Embryonic facial prominence (tissue), 1 donor: ENCODE results near the gene TMEM131.

Experiments used
- DNase-seq: peaks from one replicate; pipeline ENCODE4 v3.0.0-alpha.2; 2016; ENCODE audit errors: extremely low spot score

TMEM131 gene

DNA sequence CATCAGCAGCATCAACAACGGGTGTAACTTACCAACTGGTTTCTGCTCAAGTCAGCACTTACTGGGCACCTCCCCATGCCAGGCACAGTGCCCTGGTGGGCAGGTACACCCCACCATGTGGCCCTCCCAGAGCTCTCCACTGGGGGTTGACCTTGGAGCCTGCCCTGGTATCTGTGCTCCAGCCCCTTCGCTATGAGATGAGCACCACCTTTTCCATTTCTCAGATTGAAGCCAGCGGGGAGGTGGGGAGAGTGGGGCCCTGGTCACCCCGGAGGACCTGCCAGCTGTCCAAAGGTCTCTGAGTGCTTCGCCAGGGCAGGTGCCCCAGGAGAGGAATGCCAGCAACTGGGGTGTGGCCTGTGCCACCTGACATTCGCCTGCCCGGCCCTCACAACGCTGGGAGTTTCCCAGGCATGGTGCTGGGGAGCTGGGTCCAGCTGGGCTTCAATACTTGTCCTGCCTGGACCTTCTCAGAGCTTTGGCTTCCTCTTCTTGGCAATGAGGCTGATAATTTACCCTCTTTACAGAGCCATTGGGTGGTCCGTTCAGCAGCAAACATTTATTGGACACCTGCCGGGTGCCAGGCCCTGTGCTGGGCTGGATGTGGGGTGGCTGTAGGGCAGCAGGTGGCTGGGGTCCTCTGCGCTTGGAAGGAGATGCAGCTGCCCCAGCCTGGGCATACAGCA is 288.2 kb downstream of the TMEM131 start:
- DNase-seq, result no peak

DNA sequence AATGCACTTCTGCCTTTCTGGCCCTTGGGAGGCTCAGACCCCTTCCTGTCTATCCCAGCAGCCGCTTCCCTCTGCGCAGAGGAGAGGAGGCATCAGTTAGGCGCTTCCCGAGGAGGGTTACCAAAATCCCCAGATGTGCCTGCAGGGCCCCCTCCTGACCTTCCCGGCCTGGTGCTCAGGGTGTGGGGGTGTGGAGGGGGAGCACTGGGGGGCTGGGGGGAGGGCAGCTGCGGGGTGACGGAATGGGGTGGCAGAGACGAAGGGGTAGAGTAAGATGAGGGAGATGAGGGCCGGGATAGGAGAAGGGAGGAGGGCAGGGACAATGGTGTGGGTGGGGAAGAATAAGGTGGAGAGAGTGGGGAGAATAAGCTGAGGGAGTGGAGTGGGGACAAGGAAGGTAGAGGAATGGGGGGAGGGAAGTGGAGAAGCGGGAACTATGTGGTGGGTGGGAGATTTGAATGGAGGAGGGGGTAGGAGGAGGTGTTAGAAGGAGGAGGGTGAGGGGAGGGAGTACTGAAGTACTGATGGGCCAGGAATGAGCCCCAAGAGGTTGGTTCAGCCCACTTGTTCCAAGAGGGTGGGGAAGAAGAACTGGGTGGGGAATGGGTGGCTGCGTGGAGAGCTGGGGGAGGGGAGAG is 288.9 kb downstream of the TMEM131 start:
- DNase-seq, result no peak
